Hypothalamus (tissue), 51 donors: ENCODE results near the gene SDR9C7.
A peak's percentile ranks its signal among the peaks of the same experiment; 100 is the strongest.
"Not testable (repeated sequence)": the region's sequence is repeated elsewhere in the genome, so short reads cannot be mapped to it uniquely, and the experiment has no call there.

ENCODE experiments used
- DNase-seq, 51 donors: peaks; one replicate each; lab custom pipeline; 2025; lab: John Stamatoyannopoulos, UW

Gene SDR9C7

GRCh38 chr12:56954057-56954957 is 20.1 kb upstream of the SDR9C7 start:
- no peak for DNase-seq

GRCh38 chr12:56953314-56953713 is 19.1 kb upstream of the SDR9C7 start:
- no peak for DNase-seq

GRCh38 chr12:56951582-56952339 is 17.6 kb upstream of the SDR9C7 start:
- no peak for DNase-seq

GRCh38 chr12:56948881-56949280 is 14.7 kb upstream of the SDR9C7 start:
- DNase-seq: no peak

GRCh38 chr12:56948457-56948777 is 14.2 kb upstream of the SDR9C7 start:
- no peak for DNase-seq

- DNase-seq: no peak
These were observed 13.6 kb upstream of the SDR9C7 start for GRCh38 chr12:56947633-56948456.

GRCh38 chr12:56943878-56944277 is 9.7 kb upstream of the SDR9C7 start:
- DNase-seq: no peak

GRCh38 chr12:56943374-56943773 is 9.2 kb upstream of the SDR9C7 start:
- DNase-seq: not testable (repeated sequence)

GRCh38 chr12:56941299-56942017 is 7.2 kb upstream of the SDR9C7 start:
- DNase-seq: peak in 1 of 51 donors; percentile 38

- not testable (repeated sequence) for DNase-seq
These were observed 6.7 kb upstream of the SDR9C7 start for GRCh38 chr12:56940942-56941298.

GRCh38 chr12:56935752-56936151 is 1.5 kb upstream of the SDR9C7 start:
- DNase-seq: no peak

- no peak for DNase-seq
These were observed 949 bp upstream of the SDR9C7 start for GRCh38 chr12:56935157-56935556.

- peak in 1 of 51 donors; percentile 4 for DNase-seq
These were observed 1.3 kb downstream of the SDR9C7 start for GRCh38 chr12:56932867-56933266.

GRCh38 chr12:56932146-56932545 is 2.1 kb downstream of the SDR9C7 start:
- DNase-seq: no peak

- peak in 1 of 51 donors; percentile 5 for DNase-seq
These were observed 2.7 kb downstream of the SDR9C7 start for GRCh38 chr12:56931474-56931978.

GRCh38 chr12:56930241-56930640 is 4.0 kb downstream of the SDR9C7 start:
- no peak for DNase-seq

- no peak for DNase-seq
These were observed 4.4 kb downstream of the SDR9C7 start for GRCh38 chr12:56929780-56930179.

- no peak for DNase-seq
These were observed 5.9 kb downstream of the SDR9C7 start for GRCh38 chr12:56928262-56928661.

- no peak for DNase-seq
These were observed 6.9 kb downstream of the SDR9C7 start for GRCh38 chr12:56927281-56927680.

- DNase-seq: peak in 1 of 51 donors; percentile 3
These were observed 12.2 kb downstream of the SDR9C7 start for GRCh38 chr12:56922031-56922430.
